Stimulated activated CD4-positive, alpha-beta T cell treated with anti-CD3 and anti-CD28 coated beads, Interleukin-1b, Interleukin-23, amount 100 ng/mL, for 1 hour (primary cell): ENCODE data around the gene RBM28.

Source experiments
- DNase-seq, 2 donors: peaks; one replicate each; pipeline ENCODE4 v3.0.0-alpha.2; 2020; ENCODE audit warnings: low read depth in 2 of 2

RBM28 gene

DNA sequence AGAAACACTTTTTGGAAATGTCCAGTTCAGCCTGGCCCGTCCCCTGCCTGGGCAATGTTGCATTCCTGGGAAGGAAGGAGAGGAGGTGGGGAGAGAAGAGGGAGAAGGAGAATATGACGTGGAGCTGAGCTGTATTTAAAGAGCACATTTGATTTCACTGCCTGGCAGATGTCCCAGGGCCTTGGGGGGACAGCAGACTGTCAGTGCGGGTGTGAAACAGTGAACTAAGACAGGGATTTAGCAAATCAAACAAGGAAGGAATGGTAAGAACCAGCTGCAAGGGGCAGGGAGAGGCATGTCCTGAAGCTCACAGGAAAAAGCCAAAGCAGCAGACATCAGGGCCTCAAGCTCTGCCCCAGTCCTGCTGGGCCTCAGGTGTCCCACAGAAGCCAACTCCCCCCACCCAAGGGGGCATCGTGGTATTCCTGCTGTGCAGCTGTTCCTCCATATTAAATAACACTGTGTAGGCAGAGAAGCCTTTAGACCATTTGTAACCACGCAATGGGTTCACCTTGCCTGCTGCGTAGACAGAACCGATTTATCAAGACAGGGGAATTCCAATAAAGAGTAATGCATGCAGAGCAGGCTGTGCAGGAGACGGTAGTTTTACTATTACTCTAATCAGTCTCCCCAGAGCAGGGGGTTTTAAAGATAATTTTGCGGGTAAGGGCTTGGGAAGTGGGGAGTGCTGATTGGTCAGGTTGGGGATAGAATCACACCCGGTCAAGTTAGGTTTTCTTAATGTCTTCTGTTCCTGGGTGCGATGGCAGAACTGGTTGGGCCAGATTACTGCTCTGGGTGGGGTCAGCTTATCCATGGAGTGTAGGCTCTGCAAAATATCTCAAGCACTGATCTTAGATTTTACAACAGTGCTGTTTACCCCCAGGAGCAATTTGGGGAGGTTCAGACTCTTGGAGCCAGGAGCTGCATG lies 84.3 kb downstream of the RBM28 start:
- no peak for DNase-seq

DNA sequence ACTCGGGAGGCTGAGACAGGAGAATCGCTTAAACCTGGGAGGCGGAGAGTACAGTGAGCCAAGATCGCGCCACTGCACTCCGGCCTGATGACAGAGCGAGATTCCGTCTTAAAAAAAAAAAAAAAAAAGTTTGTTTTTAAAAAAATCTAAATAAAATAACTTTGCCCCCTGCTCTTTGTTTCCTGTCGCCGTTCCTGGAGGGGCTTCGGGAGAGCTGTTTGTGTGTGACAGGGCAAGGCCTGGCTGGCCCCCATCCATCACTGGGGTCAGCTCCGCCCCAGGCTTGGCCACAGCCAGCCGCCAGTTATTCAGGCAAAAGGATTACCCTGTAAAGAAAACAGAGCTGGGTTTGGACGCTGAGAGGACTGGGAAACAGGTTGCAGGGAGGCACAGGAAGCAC lies 86.2 kb downstream of the RBM28 start:
- no peak for DNase-seq

DNA sequence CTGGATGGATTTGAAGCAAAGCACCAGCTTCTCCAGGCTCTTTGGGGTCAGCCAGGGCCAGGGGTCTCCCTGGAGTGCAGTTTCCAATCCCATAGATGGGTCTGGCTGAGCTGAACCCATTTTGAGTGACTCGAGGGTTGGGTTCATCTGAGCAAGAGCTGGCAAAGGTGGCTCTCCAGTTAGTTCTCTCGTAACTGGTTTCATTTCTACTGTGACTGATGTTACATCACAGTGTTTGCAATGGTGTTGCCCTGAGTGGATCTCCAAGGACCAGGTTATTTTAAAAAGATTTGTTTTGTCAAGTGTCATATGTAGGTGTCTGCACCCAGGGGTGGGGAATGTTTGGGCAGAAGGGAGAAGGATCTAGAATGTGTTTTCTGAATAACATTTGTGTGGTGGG lies 88.4 kb downstream of the RBM28 start:
- no peak for DNase-seq

DNA sequence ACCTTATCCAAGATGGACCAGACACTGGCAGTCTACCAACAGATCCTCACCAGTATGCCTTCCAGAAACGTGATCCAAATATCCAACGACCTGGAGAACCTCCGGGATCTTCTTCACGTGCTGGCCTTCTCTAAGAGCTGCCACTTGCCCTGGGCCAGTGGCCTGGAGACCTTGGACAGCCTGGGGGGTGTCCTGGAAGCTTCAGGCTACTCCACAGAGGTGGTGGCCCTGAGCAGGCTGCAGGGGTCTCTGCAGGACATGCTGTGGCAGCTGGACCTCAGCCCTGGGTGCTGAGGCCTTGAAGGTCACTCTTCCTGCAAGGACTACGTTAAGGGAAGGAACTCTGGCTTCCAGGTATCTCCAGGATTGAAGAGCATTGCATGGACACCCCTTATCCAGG lies 89.2 kb downstream of the RBM28 start:
- DNase-seq = no peak

DNA sequence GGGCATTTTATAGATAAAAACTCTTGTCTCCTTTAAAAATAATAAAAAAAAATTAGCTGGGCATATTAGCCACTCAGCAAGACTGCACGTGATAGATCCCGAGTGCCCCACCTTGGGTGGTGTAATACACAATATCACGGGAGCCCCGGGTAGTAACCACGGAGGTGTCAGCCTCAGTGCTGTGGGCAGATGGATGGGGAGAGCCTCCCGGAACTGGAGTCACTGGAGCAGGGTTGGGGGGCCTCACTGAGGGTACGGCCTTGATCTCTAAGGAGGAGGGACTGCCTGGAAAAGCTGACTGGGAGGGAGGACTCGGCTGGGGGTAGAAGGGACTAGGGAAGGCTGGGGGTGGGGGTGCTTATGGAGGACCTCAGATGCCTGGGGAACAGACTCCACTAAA lies 90.0 kb downstream of the RBM28 start:
- DNase-seq = no peak

DNA sequence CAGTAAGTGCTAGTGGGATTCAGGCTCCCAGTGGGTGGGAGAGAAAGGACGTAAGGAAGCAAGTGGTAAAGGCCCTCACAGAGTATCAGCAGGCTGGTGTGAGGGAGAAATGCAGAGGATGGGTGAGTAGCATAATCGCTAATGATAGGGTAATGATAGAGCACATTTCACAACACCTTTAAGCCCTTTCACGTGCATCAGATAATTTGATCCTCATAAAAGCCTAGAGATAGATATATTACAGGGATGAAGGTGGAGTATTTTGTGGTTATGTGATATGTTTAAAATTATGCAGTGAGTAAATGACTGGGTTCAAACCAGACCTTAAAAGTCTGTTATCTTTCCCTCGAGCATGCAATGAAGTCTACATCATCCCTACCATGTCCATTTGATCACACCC lies 92.4 kb downstream of the RBM28 start:
- no peak for DNase-seq
